ENCODE data around the gene ESYT1. TPM values are rescaled to one million over a fixed set of nuclear protein-coding genes. Genes with fewer than 3 reads are reported as not detected.

The ESYT1 gene
- total and polyA plus RNA-seq, 9 of the 15 experiments (the other 6 are each of a cell fraction or from before 2014, with no cell fraction given), result 132 to 420 (median 164) TPM

GRCh38 chr12:56103823-56104108, 24.3 kb upstream of the ESYT1 start:
- H3K4me1 ChIP-seq (replicated peaks in 1 of 2; ENCODE audit: control insufficient read depth in 2 of 2, insufficient read depth in 2 of 2, low read length in 2 of 2), result peaks cover 11 to 25% of the 10 kb centered on the region in 2 experiments; a peak in 4 of 5 replicates
- DNase-seq (ENCODE audit: extremely low read depth in 1 of 4, low spot score in 3 of 4), result no peak
- H3K4me2 ChIP-seq (ENCODE audit: insufficient read depth, low read length), result peak overlapping the region; percentile 83
- 2% methylated on average over 8 of the region's 8 CpGs for WGBS (ENCODE audit: insufficient coverage, low coverage, missing lambda C conversion rate)
- in situ Hi-C loops (cut with MboI) (no loop called here), intact Hi-C loops (cut with micrococcal nuclease) (loop anchor here (2.0 kb wide), 1 partner anchor 21 kb away; no protein-coding TSS in a partner anchor)
- H2AFZ ChIP-seq (ENCODE audit: low read depth, low read length), result peak overlapping the region; percentile 91
- peak overlapping the region; percentile 98 to 99 for H3K9ac ChIP-seq (ENCODE audit: insufficient read depth in 1 of 2, low read depth in 2 of 2, low read length in 2 of 2)
- H3K9me1 ChIP-seq (ENCODE audit: control insufficient read depth, insufficient read depth, low read length), result no peaks in the 10 kb centered on the region
- H3K9me3 ChIP-seq (replicated peaks; ENCODE audit: control insufficient read depth, insufficient read depth, low read depth, low read length), result 0 out of 2 replicates have a peak, but pooled peaks cover 5% of the 10 kb centered on the region
- no peak for FAIRE-seq
- peaks cover 47% of the 10 kb centered on the region for H3K79me2 ChIP-seq (ENCODE audit: control insufficient read depth, insufficient read depth, low read length)
- H4K20me1 ChIP-seq (replicated peaks; ENCODE audit: control insufficient read depth, insufficient read depth, low read length), result peaks cover 10% of the 10 kb centered on the region
- ChIA-PET POLR2A (interaction anchor here (0.6 to 7.8 kb wide), 22 partner anchors 9 to 622 kb away, joined by 3 to 125 read pairs (median 4); partner anchors contain the start of genes ESYT1, IKZF4, MYL6 and RPL41), CTCF (ENCODE audit: low intra/inter-chr PET ratio) (no interaction called here)
- TSS peak; percentile 95 for BruUV-seq (replicated peaks)
- H3K27ac ChIP-seq (ENCODE audit: extremely low read depth, low read depth, low read length), result peak overlapping the region; percentile 99
- H3K27me3 ChIP-seq (ENCODE audit: control insufficient read depth in 2 of 2, insufficient read depth in 2 of 2, low read length in 2 of 2), result no peaks in the 10 kb centered on the region
- peaks cover 36% of the 10 kb centered on the region for H3K36me3 ChIP-seq (ENCODE audit: control insufficient read depth, insufficient read depth, low read length)
- no peak for ATAC-seq
- peak overlapping the region; percentile 97 for H3K4me3 ChIP-seq
- TF ChIP-seq SMARCA4 (IDR thresholded peaks at IDR 0.05) (peak; percentile 50; the same call in 1 of the 2 replicates), BCL6 (CRISPR knock-in tag; IDR thresholded peaks at IDR 0.05) (no peak), CBX8 (IDR thresholded peaks at IDR 0.05; ENCODE audit: borderline replicate concordance, extremely low read depth, low read depth, low read length, poor library complexity, severe bottlenecking) (no peak), SAFB2 (IDR thresholded peaks at IDR 0.05; ENCODE audit: borderline replicate concordance, low read depth, low read length, severe bottlenecking) (no peak), MXD1 (CRISPR knock-in tag; IDR thresholded peaks at IDR 0.05; ENCODE audit: borderline replicate concordance, poor library complexity, severe bottlenecking) (no peak), ZNF224 (CRISPR knock-in tag; IDR thresholded peaks at IDR 0.05) (no peak), ZFP91 (CRISPR knock-in tag; IDR thresholded peaks at IDR 0.05) (no peak), ZSCAN29 (IDR thresholded peaks at IDR 0.05) (peak; percentile 88), CBX3 (IDR thresholded peaks at IDR 0.05; ENCODE audit: borderline replicate concordance in 1 of 2, low read length in 2 of 2) (no peak), NFE2 (IDR thresholded peaks at IDR 0.05; ENCODE audit: low read depth) (no peak), ARID1B (IDR thresholded peaks at IDR 0.05) (0 out of 2 replicates have a peak, but pooled peaks have one; percentile 9), HDAC1 (IDR thresholded peaks at IDR 0.05) (peak in 1 of 2 experiments; percentile 17; a peak in 1 of 4 replicates), ZNF24 (IDR thresholded peaks at IDR 0.05) (0 out of 2 replicates have a peak, but pooled peaks have one; percentile 7), SMARCE1 (IDR thresholded peaks at IDR 0.05) (peak; percentile 51), ZNF239 (CRISPR knock-in tag; IDR thresholded peaks at IDR 0.05) (no peak), LARP7 (IDR thresholded peaks at IDR 0.05) (0 out of 2 replicates have a peak, but pooled peaks have one; percentile 34), ARNT (IDR thresholded peaks at IDR 0.05) (no peak)
- TF ChIP-seq, protein P1, sequence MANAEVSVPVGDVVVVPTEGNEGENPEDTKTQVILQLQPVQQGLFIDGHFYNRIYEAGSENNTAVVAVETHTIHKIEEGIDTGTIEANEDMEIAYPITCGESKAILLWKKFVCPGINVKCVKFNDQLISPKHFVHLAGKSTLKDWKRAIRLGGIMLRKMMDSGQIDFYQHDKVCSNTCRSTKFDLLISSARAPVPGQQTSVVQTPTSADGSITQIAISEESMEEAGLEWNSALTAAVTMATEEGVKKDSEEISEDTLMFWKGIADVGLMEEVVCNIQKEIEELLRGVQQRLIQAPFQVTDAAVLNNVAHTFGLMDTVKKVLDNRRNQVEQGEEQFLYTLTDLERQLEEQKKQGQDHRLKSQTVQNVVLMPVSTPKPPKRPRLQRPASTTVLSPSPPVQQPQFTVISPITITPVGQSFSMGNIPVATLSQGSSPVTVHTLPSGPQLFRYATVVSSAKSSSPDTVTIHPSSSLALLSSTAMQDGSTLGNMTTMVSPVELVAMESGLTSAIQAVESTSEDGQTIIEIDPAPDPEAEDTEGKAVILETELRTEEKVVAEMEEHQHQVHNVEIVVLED (CRISPR knock-in tag; IDR thresholded peaks at IDR 0.05), result no peak

Measured in K562 (cell line).